Measurements from ENCODE around the gene EXT2. TPM values are rescaled to one million over a fixed set of nuclear protein-coding genes. Genes with fewer than 3 reads are reported as not detected.

Gene EXT2
- total RNA-seq, 1 experiment from 2014 or later, result 39.1 TPM

DNA sequence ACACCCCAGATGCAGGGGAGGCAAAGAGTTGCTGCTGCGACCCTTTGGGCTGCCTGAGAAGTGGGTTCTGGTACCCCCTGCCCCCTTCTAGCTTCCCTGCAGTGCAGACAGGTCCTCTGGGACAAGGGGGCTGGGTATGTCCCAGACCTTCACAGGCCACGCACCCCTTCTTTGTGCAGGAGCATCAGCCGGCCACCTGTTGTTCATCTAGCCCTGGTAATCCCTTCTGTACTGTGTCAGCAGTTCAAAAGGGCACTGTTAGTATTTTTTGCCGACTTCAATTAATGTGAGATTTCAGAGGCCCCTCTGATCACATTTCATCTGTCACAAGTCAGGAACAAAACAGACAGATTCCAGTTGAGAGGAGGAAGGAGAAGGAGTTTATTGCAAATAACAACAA, 164.6 kb downstream of the EXT2 start (continued):
- no peak for TF ChIP-seq E2F5 (CRISPR knock-in tag; IDR thresholded peaks at IDR 0.05)
- TF ChIP-seq KAT7 (CRISPR knock-in tag; IDR thresholded peaks at IDR 0.05; ENCODE audit: borderline replicate concordance), result no peak
- TF ChIP-seq ESRRA (CRISPR knock-in tag; IDR thresholded peaks at IDR 0.05; ENCODE audit: borderline replicate concordance), result no peak
- TF ChIP-seq, protein P1, sequence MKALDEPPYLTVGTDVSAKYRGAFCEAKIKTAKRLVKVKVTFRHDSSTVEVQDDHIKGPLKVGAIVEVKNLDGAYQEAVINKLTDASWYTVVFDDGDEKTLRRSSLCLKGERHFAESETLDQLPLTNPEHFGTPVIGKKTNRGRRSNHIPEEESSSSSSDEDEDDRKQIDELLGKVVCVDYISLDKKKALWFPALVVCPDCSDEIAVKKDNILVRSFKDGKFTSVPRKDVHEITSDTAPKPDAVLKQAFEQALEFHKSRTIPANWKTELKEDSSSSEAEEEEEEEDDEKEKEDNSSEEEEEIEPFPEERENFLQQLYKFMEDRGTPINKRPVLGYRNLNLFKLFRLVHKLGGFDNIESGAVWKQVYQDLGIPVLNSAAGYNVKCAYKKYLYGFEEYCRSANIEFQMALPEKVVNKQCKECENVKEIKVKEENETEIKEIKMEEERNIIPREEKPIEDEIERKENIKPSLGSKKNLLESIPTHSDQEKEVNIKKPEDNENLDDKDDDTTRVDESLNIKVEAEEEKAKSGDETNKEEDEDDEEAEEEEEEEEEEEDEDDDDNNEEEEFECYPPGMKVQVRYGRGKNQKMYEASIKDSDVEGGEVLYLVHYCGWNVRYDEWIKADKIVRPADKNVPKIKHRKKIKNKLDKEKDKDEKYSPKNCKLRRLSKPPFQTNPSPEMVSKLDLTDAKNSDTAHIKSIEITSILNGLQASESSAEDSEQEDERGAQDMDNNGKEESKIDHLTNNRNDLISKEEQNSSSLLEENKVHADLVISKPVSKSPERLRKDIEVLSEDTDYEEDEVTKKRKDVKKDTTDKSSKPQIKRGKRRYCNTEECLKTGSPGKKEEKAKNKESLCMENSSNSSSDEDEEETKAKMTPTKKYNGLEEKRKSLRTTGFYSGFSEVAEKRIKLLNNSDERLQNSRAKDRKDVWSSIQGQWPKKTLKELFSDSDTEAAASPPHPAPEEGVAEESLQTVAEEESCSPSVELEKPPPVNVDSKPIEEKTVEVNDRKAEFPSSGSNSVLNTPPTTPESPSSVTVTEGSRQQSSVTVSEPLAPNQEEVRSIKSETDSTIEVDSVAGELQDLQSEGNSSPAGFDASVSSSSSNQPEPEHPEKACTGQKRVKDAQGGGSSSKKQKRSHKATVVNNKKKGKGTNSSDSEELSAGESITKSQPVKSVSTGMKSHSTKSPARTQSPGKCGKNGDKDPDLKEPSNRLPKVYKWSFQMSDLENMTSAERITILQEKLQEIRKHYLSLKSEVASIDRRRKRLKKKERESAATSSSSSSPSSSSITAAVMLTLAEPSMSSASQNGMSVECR (CRISPR knock-in tag; IDR thresholded peaks at IDR 0.05; ENCODE audit: borderline replicate concordance), result no peak

- ATAC-seq (no peak), DNase-seq (ENCODE audit: low spot score) (no peak)
- ChIA-PET POLR2A (no interaction called here), CTCF (interaction anchor here (1.7 kb wide), 1 partner anchor 129 kb away, joined by 7 read pairs; no protein-coding TSS in a partner anchor)
- no peaks in the 10 kb centered on the region for H3K36me3 Mint-ChIP-seq
- no peaks in the 10 kb centered on the region for H3K4me1 Mint-ChIP-seq
- peaks cover 2% of the 10 kb centered on the region; the same call in 1 of the 2 replicates for H3K27me3 Mint-ChIP-seq (ENCODE audit: low read depth)
- no peak overlapping the region for H3K27ac Mint-ChIP-seq
- no peaks in the 10 kb centered on the region for H3K9me3 Mint-ChIP-seq
- TF ChIP-seq USF1 (CRISPR knock-in tag; IDR thresholded peaks at IDR 0.05) (no peak), ATF2 (CRISPR knock-in tag; IDR thresholded peaks at IDR 0.05; ENCODE audit: borderline replicate concordance, low read depth) (no peak), CREM (CRISPR knock-in tag; IDR thresholded peaks at IDR 0.05) (no peak), NFE2L1 (CRISPR knock-in tag; IDR thresholded peaks at IDR 0.05) (no peak), ZNF232 (CRISPR knock-in tag; IDR thresholded peaks at IDR 0.05) (no peak), TP53 (CRISPR knock-in tag; IDR thresholded peaks at IDR 0.05) (no peak), ELF4 (CRISPR knock-in tag; IDR thresholded peaks at IDR 0.05; ENCODE audit: low read depth) (no peak), ZBTB21 (CRISPR knock-in tag; IDR thresholded peaks at IDR 0.05; ENCODE audit: borderline replicate concordance) (no peak), AR (CRISPR knock-in tag; IDR thresholded peaks at IDR 0.05) (no peak), NFATC4 (CRISPR knock-in tag; IDR thresholded peaks at IDR 0.05) (no peak), ZMAT4 (CRISPR knock-in tag; IDR thresholded peaks at IDR 0.05) (no peak), ZNF423 (CRISPR knock-in tag; IDR thresholded peaks at IDR 0.05) (no peak), ZNF396 (CRISPR knock-in tag; IDR thresholded peaks at IDR 0.05; ENCODE audit: borderline replicate concordance) (no peak), FOXJ3 (CRISPR knock-in tag; IDR thresholded peaks at IDR 0.05; ENCODE audit: borderline replicate concordance) (no peak), OVOL2 (CRISPR knock-in tag; IDR thresholded peaks at IDR 0.05; ENCODE audit: borderline replicate concordance) (no peak)
- TF ChIP-seq, protein P2, sequence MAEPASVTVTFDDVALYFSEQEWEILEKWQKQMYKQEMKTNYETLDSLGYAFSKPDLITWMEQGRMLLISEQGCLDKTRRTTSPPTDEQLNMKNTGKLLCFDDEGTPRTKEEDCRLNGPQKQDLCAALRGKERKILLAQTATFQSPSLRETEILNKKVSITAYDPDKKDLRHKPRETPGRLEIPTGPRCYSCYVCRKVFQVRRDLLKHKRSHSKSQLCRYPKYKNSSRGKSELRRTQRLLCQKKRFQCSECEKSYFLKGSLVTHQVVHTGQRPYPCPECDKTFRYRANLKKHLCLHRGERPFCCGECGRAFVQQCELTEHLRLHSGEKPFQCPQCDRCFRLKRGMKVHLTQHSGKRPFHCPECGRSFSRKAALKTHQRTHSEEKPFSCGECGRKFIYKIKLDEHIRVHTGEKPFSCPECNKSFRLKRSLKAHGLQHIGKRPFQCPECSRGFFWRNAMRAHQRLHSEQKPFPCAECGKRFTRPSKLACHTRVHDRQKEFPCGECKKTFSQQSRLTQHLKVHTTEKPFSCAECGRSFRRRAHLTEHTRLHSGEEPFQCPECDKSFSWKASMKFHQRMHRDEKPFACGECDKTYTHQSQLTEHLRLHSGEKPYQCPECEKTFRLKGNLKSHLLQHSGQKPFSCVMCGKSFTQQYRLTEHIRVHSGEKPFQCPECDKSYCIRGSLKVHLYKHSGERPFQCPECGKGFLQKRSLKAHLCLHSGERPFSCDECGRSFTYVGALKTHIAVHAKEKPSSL (CRISPR knock-in tag; conservative IDR thresholded peaks at IDR 0.05), result no peak
- TF ChIP-seq, protein P3, sequence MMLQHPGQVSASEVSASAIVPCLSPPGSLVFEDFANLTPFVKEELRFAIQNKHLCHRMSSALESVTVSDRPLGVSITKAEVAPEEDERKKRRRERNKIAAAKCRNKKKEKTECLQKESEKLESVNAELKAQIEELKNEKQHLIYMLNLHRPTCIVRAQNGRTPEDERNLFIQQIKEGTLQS (CRISPR knock-in tag; conservative IDR thresholded peaks at IDR 0.05), result no peak
- no peak overlapping the region for H3K4me3 Mint-ChIP-seq
Measured at GRCh38 chr11:44261800-44262591, 166.5 kb downstream of the EXT2 start.

Measured in WTC11 (cell line).